HG03565 (cell line): Measurements from ENCODE around the gene HACD2.
"Not testable (repeated sequence)": the region's sequence is repeated elsewhere in the genome, so short reads cannot be mapped to it uniquely, and the experiment has no call there.

ENCODE experiments used
- ATAC-seq: cut with Tn5 transposase; IDR thresholded peaks from one replicate; pipeline ENCODE4 v1.9.1; 2021; ENCODE audit warnings: mild to moderate bottlenecking, moderate library complexity; ENCODE audit not compliant: unreplicated experiment

Gene HACD2

DNA sequence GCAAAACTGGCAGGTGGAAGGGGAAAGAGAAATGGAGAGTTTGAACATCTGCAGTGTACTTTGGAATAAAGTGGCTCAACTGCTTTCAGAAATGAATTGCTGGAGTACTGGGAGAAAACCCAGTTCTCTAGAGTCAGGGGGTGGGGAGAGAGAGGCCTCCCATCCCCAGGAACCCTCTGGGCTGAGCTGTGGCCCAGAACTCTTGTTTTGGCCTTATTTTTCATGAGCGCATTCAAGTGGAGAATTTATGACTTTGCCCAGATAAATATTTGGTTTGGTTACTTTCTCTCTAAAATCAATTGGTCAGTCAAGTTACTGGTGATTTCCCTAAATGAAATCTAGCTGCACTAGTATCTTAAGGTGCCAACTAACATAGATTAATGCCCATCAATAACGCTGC is 28.7 kb upstream of the HACD2 start:
- no peak for ATAC-seq

DNA sequence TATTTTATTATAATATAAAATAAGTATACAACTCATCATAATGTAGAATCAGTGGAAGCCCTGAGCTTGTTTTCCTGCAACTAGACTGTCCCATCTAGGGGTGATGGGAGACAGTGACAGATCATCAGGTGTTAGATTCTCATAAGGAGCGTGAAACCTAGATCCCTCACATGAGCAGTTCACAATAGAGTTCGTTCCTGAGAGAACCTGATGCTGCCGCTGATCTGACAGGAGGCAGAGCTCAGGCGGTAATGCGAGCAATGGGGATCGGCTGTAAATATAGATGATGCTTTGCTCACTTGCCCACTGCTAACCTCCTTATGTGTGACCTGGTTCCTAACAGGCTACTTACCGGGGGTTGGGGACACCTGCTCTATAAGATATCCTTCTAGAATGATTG is 26.8 kb upstream of the HACD2 start:
- ATAC-seq, result not testable (repeated sequence)

DNA sequence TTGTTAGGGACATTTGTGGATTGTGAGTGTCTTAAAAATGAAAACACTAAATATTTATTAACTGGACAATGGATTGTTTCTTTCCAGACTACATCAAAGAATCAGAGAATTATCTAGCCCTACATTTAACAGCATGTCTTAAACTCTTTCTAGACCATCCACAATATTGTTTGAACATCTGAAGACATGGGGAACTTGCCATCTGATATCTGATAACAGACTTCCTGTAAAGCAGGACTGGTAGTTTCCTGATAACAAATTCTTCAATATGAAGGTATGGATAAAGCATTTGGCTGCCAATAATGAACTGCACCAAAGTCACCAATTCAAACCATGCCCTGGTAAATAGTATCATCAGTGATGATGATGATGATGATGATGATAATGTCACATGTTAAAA is 26.2 kb upstream of the HACD2 start:
- no peak for ATAC-seq

DNA sequence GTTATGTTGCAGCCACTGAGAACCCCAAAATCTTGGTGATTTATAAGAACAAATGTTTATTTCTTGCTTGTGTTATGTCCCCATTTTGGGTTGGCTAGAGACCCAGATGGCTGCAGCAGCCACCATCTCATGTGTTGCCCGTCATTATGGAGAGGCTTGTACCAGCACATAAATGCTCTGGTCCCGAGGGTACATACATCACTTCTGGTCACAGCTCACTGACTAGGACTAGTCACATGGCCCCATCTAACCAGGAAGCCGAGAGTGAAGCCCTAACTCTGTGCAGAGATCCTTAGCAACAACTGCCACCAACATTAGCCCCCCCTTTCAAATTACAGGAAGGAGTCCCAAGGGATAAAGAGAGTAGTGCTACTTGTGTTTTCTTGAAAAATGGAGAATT is 25.5 kb upstream of the HACD2 start:
- ATAC-seq, result peak; percentile 73

DNA sequence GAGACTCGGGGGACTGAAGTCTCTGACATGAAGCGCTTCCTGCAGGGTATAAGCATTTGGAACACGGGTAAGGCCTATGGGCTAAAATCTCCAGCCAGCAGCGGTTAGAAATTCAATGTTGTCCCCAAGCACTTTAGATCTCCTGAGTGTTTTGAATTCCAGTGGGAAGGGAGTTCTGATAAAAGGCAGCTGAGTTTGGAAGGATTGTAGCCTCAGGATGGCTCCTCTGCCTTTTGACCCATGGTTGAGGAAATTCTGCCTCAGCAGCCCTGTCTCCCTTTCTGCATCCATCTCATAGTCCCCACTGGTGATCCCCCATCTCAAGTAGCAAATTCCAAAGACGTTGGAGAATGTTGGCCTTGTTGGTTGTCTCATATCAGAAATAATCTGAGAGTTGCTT is 24.2 kb upstream of the HACD2 start:
- ATAC-seq, result no peak

DNA sequence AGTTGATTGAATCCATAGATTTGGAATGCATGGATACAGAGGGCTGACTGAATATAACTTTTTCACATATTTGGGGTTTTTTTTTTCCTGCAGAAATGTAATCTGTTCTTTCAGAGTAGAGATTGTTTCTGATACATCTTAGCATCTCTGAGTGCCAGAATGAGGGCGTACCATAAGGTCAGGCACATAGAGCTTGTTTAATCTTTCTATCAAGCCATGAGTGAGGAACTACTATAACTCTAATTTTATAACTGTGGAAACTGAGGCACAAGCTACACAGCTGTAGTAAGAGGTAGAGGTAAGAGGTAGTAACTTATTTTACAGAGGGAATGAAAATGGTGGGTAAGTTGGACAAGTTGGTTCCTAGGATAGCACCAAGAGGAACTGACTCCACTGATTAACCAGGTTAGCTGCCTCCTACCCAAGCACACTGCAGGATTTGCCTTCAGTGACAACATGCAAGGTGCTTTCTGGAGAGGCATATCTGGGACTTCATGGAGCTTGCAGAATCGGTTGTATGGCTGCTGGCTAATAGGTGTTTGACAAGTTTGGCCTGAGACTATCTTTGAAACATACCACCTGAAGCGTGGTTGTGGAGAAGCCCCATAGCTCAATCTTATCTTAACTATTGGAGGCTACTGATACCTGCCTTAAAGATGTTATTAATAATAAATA is 23.5 kb upstream of the HACD2 start:
- ATAC-seq, result no peak

DNA sequence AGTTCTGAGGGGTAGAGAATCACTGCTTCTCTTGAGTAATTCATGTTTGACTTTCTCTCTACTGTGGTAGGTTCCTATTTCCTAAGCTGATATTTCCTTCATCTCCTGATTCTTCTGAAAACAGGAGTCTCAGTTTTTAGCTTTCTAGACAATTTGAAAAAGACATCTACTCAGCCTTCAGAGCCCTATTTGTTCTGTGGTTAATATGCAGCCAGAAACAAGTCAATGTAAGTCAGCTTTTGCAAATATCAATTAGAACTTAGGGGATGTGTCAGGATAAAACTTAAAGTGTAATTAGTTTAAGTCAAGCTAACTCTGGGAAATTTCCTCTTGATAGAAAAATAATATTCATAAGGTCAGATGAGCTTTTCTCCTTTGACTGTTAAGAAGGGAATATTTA is 21.7 kb upstream of the HACD2 start:
- ATAC-seq, result no peak

DNA sequence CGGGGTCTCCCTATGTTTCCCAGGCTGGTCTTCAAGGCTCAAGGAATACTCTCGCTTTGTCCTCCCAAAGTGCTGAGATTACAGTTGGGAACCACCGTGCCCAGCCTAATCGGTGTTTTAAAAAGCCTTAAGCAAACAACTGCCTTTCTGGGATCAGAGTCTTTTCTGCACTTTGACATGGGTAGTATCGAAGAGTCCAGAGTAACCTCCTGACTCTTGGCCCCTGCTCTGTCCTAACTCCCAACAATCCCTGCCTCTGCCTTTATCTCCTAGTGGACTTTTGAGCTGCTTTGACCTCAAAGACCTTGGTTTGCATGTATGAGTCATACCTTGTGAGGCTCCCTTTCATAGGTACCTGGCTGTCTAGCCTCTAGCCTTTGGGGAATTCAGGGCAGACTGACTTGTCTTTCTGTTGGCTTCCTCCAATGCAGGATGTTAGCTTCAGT is 21.0 kb upstream of the HACD2 start:
- ATAC-seq, result peak; percentile 68

DNA sequence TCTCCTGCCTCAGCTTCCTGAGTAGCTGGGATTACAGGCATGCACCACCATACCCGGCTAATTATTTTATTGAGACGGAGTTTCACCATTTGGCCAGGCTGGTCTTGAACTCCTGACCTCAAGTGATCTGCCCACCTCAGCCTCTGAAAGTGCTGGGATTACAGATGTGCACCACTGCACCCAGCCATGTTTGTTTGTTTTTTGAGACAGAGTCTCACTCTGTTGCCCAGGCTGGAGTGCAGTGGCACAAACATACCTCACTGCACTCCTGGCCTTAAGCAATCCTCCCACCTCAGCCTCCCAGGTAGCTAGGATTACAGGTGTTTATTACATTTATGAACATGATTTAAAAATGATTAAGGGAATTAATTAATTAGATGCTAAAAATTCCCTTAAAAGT is 18.3 kb upstream of the HACD2 start:
- not testable (repeated sequence) for ATAC-seq

DNA sequence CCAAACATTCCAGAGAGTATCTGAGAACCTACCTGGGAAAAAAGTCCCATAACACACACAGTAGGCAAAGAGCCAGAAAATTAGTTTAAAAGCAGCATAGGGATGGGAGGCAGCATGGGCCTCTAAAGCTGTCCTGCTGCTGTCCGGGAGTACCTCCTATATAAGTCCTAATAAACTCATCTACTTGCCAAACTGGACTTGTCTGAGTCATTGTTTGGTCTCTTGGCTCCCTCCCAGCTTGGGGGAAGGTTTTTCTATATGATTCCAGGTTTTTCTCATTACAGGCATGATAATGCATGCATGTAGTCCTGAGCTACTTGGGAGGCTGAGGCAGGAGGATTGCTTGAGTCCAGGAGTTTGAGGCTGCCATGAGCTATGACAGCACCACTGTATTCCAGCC is 17.5 kb upstream of the HACD2 start:
- no peak for ATAC-seq

DNA sequence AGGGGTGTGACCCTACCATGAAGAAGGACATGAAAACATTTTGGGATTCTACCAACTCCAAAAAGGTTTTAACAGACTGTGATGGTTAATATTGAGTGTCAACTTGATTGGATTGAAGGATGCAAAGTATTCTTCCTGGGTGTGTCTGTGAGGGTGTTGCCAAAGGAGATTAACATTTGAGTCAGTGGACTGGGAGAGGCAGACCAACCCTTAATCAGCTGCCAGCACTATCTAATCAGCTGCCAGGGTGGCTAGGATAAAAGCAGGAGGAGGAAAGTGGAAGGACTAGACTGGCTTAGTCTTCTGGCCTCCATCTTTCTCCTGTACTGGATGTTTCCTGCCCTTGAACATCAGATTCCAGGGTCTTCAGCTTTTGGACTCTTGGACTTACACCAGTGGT is 16.0 kb upstream of the HACD2 start:
- ATAC-seq, result not testable (repeated sequence)

DNA sequence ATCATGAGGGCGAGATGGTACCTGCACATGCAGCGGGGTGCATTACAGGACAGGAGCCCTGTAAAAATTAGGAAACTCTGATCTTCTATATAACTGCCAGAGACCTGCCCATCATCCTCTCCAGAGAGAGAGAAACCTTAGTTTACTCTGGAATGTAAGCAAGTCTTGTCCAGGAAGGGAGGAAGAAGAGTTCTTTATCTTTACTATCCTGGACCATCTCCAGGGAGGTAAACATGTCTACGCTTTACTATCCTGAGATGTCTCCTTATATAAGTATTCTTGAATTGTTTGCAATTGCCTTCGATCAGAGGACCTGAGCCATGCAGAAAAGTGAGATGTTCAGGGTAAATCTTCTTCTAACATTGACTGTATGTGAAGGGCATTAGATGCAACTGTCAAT is 12.7 kb upstream of the HACD2 start:
- no peak for ATAC-seq

DNA sequence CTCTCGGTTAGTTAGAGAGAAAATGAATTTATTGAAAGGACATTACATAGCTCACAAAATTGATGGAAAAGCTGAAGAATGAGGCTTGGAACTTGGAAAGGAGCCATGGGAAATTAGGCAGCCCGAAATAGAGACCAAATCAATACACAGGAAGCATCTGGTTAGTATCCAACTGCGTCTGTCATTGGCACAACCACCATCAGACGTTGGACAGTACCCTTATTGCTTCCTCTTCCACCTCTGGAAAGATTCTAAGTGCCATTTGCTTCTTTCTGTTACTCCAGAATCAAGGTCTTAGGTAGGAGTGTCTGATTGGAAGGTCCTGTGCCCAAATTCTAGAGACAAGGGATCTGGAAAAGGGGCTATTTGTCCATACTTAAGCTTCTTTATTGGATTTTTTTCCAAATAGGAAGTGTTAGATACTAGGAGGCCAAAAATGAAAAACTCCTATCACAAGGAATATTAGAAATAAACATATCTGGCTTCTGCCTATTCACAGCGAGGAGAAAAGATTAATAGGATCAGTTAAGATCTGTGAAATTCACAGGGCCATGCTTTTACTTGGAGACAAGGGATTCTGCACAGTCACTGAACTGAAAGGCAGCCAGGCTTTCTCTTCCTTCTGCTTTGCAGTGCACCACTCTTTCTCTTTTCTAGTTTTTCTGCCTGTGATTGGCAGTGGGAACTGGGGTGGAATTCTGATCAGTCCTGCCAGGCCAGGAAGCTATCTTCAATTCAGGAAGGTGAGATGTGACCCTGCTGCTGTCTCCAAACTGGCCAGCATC is 10.7 kb upstream of the HACD2 start:
- no peak for ATAC-seq

DNA sequence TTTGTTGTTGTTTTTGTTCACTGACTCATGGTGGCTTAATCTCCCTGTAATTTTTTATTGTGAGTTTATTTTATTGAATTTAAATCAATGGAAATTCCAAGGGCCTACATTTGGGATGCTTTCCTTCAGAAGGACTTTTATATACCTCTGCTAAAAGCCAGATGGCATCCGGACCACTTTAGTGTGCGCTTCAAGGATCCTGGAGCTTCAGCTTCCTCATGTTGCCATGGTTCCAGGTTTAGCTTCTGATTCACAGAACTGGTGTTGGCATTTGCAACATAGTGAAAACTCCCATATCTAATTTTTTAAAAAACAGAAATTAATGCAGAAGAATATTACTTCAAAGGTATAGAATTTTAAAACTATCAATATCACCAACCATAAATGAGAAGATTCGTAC is 8.5 kb upstream of the HACD2 start:
- ATAC-seq, result no peak

DNA sequence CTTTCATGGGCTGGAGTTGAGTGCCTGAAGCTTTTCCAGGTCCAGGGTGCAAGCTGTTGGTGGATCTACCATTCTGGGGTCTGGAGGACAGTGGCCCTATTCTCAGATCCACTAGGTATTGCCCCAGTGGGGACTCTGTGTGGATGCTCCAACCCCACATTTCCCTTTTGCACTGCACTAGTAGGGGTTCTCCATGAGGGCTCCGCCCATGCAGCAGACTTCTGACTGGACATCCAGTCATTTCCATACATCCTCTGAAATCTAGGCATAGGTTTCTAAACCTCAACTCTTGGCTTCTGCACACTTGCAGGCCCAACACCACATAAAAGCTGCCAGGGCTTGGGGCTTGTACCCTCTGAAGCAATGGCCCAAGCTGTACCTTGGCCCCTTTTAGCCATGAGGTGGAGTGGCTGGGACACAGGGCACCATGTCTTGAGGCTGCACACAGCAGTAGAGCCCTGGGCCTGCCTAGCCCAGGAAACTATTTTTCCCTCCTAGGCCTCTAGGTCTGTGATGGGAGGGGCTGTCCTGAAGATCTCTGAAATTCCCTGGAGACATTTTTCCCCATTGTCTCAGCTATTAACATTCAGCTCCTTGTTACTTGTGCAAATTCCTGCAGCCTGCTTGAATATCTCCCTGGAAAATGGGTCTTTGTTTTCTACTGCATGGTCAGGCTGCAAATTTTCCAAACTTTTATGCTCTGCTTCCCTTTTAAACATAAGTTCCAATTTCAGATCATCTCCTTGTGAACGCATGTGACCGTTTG is 6.0 kb upstream of the HACD2 start:
- no peak for ATAC-seq

DNA sequence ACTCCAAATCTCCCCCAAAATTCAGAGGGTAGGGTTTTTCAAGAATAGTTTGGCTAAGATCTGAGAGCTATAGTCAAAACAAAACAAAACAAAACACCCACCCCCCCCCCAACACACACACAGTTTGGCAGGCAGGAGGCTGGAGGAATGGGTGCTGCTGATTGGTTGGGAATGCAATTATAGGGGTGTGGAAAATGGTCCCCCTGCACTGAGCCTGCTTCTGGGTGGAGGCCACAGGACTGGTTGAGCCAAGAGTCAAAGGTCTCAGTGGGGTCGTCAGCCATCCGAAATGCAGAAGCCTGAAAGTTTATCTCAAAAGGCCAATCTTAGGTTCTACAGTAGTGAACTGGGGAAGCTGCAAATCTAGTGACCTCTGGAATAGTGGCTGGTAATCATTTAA is 2.5 kb upstream of the HACD2 start:
- ATAC-seq, result no peak

DNA sequence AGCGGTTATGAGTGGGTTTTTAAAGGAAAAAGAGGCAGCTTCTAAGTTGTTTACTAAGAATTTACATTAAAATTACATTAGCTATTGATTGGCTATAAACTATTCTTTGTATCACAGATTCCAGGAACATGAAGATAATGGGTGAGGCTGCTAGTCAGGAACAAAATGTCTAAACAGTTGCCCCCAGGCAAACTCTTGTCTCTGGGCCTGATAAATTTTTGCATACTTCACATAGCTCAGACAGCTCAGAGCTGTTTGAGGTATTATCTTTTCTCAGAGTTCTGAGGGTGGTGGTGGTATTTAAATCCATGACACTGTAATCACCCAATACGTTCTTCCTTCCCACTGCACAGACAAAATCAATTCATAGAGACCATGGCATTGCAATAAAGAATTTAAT is 2.1 kb upstream of the HACD2 start:
- ATAC-seq, result no peak

DNA sequence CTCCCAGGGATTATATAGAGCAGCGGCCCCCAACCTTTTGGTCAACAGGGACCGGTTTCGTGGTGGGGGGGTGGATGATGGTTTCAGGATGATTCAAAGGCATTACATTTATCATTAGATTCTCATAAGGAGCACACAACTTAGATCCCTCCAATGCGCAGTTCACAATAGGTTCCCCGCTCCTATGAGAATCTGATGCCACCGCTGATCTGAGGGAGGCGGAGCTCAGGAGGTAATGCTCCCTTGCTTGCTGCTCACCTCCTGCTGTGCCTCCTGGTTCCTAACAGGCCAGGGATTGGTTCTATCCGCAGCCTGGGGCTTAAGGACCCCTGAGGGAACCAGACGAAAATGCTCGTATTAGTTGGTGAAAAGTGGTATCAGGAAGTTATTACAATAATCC is 1.3 kb upstream of the HACD2 start:
- ATAC-seq, result no peak

DNA sequence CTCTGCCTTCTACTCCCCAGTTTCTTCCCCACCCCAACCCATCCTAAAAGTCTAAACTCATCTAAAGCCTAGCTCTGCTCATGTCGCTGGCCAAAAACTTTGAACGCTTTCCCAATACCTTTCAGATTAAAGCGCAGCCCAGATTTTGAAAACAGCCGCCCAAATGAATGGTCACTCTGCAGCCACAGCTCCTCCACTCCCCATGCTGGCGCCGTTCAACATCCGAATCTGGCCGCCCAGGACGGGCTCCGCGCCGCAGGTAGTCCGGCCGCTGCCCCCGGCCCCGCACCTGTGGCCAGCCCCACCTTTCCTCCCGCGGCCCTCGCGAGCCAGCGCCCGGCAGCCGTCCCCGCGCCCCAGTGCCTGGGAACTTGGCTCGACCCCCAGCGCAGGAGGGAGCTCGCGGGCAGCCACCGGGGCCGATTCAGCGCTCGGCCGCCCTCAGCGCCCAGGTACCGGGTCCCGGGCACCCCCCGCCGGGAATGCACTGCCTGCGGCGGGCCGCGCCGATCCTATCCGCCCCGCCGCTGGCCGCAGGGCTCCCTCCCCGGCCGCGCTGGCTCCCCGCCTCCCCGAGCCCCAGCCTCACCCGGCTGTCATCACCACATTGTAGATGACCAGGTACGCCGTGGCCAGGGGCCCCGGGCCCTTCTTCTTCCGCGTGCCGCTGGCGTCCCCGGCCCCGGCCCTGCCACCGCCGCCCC is 417 bp downstream of the HACD2 start:
- ATAC-seq, result peak; percentile 18

DNA sequence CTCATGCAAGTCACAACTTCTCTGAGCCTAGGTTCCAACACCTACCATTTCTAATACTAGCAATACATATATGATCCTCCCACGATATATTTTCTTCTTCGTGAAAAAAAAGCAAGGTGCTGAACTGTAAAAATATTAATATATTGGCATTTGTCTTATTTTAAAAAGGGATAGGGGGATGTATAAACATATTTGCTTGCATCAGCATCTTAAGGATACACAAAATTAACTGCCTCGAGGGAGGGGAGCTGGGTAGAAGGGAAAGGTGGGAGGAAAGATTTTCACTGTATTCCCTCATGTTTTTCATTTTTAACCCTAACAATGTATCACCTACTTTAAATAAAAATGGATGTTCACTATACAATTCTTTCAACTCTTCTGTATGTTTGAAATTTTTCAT is 1.3 kb downstream of the HACD2 start:
- no peak for ATAC-seq

DNA sequence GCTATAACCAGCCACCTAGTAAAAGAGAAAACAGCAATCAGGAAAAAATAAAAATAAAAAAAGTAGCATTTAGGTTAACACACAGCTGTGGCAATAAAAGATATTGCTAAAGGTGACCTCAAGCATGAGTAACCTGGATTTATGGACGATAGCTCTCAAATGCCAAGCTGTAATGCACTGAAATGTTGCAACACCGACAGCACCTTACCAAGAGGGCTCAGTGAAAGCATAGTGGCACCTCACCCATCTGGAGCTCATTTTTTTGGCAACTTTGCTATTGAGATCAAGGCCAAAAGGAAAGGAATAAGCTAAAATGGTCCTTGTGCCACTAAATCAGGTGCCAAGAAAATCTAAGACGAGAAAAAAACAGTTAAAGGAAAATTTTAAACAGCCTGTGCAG is 2.5 kb downstream of the HACD2 start:
- no peak for ATAC-seq
